HPDE6-E6E7 (cell line): ENCODE results near the gene KIAA1328.
A peak's percentile ranks its signal among the peaks of the same experiment; 100 is the strongest.
"Not testable (repeated sequence)": the region's sequence is repeated elsewhere in the genome, so short reads cannot be mapped to it uniquely, and the experiment has no call there.

ENCODE experiments used
- DNase-seq: peaks from one replicate; pipeline ENCODE4 v3.0.0; 2011; ENCODE audit warnings: missing footprints; ENCODE audit errors: extremely low spot score

KIAA1328 gene

DNA sequence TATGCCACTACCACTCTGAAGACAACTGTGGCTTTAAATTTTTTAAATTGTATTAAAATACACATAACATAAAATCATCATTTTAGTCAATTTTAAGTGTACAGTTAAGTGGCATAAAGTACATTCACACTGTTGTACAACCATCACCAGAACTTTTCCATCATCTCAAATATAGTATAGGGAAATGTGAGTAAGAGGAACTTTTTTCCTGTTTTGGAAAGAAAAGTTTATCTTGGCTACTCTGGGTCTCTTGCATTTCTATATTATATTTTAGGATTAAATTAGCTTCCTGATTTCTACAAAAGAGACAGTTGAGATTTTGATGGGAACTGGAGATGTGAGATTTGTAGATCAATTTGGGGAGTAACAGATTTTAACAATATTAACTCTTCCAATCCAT, 3.4 kb upstream of the KIAA1328 start:
- no peak for DNase-seq

- no peak for DNase-seq
Observed at GRCh38 chr18:36826556-36826955, 2.4 kb upstream of the KIAA1328 start.

- DNase-seq, result peak; percentile 27
Observed at GRCh38 chr18:36828157-36828629, 734 bp upstream of the KIAA1328 start.

DNA sequence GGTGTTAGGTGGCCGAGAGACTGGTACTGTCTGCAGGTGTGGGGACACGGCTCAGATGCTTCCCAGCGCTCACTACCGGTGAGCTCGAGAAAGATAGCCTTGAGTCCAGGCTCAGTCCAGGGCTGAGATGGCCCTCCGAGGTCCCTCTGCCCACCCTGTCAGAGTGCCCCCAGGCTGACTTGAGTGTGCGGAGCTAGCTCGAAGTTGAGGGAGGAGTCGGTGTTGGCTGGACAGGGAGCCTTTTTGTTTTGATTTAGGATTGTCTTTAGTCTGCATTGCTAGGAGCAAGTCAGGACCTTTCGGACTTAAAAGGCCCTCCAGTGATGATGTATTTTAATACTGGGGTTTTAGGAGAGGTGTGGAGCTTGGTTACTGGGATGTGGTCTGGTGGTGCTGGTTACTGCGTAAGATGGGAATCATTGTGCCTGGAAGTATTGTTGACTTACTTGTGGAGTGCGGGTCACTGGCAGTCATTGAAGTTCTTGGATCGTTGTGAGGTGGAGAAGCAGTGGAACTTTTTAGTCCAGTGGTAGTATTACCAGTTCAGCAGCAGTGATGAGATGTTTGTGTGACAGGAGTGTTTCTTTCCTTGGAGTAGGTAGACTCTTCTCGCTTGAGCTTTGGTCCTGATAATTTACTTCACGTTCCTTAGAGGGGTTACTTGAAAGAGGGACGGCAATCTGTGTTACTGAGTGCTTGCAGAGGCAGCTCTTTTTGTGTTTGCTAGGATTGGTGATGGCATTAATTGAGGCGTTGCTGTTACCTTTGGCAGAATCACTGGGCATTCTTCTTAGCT, 633 bp downstream of the KIAA1328 start:
- peak; percentile 10 for DNase-seq

- no peak for DNase-seq
Observed at GRCh38 chr18:36830158-36830495, 1.2 kb downstream of the KIAA1328 start.

DNA sequence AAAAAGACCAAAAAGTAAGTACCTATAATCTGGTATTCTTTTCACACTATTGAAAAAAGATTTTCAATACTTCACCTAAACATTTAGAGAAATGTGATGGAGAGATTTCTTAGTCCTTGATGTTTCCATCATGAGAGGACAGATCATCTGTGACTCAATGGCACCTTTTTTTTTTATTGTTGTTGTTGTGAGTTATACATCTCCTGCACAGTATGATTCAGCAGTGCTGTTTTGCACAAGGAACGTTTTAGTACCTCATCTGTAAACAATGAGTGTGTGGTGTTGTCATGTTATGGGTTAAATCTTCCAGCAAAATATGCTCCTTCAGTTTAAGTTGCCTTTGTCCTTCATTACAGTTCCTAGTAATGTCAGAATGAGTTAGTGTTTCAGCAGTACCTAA, 2.2 kb downstream of the KIAA1328 start:
- DNase-seq, result no peak

- DNase-seq, result no peak
Observed at GRCh38 chr18:36833120-36833519, 4.2 kb downstream of the KIAA1328 start.

GRCh38 chr18:36835927-36836326, 7.0 kb downstream of the KIAA1328 start:
- no peak for DNase-seq

- no peak for DNase-seq
Observed at GRCh38 chr18:36839835-36840234, 10.9 kb downstream of the KIAA1328 start.

DNA sequence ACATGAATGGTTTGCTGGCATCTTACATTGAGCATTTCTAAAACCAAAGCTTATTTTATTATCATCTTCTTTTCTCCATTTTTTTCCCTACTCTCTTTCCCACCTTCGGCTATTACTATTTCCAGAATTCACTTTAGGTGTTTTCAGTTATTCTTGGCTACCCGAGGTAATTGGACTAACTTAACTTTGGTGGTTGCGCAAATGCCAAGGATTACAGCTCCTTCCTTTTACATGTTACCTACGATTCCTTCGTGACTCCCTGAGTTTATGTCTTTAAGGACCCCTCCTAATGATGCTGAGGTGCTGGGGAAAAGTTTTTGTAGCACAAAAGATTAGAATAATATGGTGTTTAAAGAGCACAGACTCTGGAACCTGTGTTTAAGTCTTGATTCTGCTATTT, 14.3 kb downstream of the KIAA1328 start:
- no peak for DNase-seq

DNA sequence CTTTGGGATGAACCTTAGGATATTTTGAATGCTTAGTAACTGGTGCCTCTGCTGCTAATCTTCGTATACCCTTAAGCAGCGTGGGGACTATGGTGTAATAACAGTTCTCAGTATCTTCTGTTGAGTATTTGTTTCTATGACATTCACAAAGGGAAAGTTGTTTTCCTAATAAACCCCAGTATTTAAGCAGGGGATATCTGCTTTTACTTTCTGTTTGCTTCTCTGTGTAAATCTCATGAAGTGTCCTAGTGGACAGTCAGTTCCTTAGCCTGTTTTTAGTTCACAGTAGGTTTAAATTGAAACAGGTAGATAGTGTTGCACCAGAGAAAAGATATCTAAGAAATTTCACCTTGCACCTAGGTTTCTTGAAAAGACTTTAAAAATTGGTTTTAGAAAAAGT, 14.9 kb downstream of the KIAA1328 start:
- DNase-seq, result no peak

DNA sequence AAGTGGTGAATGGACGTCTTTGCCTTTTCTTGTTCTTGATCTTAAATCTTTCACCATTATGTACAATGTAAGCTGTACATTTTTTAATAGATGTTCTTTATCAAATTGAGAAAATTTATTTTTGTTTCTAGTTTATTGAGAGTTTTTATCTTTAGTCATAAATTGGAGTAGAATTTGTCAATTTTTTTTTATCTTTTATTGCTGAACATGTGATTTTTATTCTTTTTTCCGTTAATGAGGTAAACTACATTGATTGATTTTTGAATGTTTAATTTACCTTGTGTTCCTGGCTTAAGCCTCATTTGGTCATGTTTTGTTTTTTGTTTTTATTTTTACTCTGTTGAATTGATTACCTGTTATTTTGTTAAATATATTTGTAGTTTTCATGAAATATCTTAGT, 19.7 kb downstream of the KIAA1328 start:
- no peak for DNase-seq

- DNase-seq, result no peak
Observed at GRCh38 chr18:36849288-36850006, 20.5 kb downstream of the KIAA1328 start.

GRCh38 chr18:36850527-36851201, 21.7 kb downstream of the KIAA1328 start:
- peak; percentile 50 for DNase-seq

- no peak for DNase-seq
Observed at GRCh38 chr18:36851202-36851590, 22.3 kb downstream of the KIAA1328 start.

DNA sequence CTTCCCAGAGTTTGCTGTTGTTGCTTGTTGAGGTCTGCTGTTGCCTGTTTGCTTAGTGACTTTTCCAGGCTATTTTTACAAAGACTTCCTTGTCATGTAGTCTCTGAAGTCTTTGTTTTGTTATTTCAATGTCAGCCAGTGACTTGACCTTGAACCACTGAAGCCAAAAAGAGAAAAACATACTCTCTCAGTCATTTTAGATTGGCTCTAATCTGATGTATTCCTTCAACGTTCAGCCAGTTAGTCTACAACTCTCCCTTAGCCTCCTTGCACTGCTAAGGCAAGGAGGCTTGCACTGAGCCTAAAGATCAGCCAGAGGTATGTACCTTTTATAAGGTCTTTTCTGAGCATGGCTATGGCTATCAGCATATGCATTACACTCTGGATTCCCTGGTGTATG, 27.9 kb downstream of the KIAA1328 start:
- no peak for DNase-seq

DNA sequence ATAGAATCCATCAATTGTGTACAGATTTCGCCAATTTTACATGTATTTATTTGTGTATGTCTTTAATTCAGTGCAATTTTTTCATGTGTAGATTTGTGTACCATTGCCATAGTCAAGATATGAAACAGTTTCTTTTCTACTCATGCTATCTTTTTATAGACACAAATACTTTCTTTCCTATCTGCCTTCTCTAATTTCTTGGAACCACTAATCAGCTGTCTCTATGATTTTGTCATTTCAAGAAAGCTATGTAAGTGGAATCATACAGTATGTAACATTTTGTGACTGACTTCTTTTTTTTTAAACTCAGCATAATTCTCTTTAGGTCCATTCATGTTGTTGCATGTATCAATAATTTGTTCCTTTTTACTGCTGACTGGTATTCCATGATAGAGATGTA, 33.3 kb downstream of the KIAA1328 start:
- no peak for DNase-seq

DNA sequence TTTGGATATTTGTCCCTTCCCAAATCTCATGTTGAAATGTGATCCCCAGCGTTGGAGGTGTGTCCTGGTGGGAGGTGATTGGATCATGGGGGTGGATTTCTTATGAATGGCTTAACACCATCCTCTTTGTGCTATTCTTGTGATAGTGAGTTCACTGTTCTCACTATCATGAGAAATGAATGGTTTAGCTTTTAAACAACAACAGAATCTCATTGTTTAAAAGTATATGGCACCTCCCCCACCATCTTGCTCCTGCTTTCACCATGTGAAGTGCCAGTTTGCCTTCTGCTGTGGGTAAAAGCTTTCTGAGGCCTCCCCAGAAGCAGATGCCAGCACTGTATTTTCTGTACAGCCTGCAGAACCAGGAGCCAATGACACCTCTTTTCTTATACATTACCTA, 38.1 kb downstream of the KIAA1328 start:
- no peak for DNase-seq

GRCh38 chr18:36871801-36872200, 42.9 kb downstream of the KIAA1328 start:
- DNase-seq, result no peak

DNA sequence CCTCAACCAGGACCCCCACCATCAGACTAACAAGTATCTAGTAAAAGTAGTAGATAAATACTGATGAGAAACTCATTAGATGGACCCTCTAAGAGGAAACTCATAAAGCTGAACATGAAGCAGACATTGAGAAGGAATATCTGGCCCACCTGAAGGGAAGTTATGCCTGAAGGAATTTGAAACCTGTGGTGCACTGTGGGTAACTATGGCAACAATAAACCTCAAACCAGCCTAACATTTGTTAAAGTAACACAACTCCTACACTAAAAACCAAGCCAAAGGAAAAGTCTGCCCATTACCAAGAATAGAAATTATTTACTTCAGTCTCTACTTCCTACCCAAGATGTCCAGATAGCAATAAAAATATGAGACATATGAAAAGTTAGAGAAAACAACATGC, 43.4 kb downstream of the KIAA1328 start:
- no peak for DNase-seq

DNA sequence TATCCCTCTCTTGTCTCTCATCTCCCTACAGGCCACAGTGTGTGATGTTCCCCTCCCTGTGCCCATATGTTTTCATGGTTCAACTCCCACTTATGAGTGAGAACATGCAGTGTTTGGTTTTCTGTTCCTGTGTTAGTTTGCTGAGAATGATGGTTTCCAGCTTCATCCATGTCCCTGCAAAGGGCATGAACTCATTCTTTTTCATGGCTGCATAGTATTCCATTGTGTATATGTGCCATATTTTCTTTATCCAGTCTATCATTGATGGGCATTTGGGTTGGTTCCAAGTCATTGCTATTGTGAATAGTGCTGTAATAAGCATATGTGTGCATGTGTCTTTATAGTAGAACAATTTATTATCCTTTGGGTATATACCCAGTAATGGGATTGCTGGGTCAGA, 44.9 kb downstream of the KIAA1328 start:
- not testable (repeated sequence) for DNase-seq

DNA sequence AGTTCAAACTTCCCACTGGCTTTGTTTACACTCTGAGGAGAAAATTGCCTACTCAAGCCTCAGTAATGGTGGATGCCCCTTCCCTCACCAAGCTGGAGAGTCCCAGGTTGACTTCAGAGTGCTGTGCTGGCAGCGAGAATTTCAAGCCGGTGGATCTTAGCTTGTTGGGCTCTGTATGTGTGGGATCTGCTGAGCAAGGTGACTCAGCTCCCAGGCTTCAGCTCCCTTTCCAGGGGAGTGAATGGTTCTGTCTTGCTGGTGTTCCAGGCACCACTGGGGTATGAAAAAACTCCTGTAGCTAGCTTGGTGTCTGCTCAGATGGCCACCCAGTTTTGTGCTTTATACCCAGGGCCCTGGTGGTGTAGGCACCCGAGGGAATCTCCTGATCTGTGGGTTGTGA, 50.9 kb downstream of the KIAA1328 start:
- not testable (repeated sequence) for DNase-seq

DNA sequence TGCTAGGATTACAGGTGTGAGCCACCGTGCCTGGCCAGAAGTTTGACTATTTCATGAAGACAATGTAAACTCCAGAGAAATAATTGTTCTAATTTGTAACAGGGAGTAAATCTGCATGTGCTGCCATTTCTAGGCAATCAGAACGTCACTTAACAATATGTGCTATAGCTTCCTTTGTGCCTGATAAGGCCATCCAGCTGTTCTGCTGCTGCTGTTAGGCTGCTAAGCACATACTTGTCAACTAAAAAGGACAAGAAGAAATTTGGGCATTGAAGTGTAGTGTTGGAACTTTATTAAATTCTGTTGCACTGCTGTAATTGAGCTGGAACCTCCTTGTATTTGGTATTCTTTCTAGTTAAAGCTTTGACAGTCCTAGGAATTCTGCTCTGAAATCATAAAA, 57.1 kb downstream of the KIAA1328 start:
- no peak for DNase-seq
